ENCODE measurements around the gene ZBTB43.

The ZBTB43 gene

GRCh38 chr9:126860077-126860756, 55.4 kb downstream of the ZBTB43 start, which contains the start of gene ZBTB34:
Gene ZBTB34, plus strand, starts transcription at chr9:126860639. Its CDS starts 18,761 bp downstream, at chr9:126879400.
- DNase-seq: peak; percentile 87

DNA sequence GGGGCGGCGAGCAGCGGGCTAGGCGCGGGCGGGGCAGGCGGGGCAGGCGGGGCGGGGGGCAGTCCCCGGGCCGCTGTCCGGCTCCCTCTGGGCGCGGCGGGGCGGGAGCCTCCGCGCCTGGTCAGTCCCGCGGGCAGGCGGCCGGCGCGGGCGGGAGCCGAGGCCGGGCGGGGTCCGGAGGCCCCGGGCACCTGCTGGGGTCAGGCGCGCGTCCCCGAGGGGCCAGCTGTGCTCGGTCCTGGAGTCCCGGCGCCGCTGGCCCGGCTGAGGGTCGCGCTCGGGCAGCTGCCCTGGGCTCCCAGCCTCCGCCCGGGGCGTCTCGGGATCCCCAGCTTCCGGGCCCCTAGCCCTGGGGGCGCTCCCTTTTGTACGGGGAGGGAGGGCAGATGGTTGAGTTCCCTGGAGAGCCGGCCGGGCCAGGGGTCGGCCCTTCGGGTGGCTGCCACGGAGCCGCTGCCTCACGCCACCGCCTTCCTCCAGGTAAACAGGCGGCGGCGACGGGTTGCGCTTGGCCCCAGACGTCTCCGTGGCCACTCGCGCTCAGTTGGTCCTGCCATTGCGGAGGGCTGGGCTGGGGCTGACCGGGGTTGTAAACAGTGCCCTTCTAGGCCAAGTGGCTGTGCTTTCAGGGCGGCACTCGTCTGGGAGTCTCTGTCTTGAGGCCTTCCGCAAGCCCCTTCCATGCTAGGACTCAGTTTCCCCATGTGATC, 56.1 kb downstream of the ZBTB43 start:
- peak; percentile 37 for DNase-seq

GRCh38 chr9:126861707-126862103, 56.9 kb downstream of the ZBTB43 start:
- no peak for DNase-seq

- DNase-seq: no peak
Observed at GRCh38 chr9:126862104-126862761, 57.4 kb downstream of the ZBTB43 start.

- no peak for DNase-seq
Observed at GRCh38 chr9:126864771-126865170, 59.9 kb downstream of the ZBTB43 start.

- no peak for DNase-seq
Observed at GRCh38 chr9:126869368-126869767, 64.5 kb downstream of the ZBTB43 start.

DNA sequence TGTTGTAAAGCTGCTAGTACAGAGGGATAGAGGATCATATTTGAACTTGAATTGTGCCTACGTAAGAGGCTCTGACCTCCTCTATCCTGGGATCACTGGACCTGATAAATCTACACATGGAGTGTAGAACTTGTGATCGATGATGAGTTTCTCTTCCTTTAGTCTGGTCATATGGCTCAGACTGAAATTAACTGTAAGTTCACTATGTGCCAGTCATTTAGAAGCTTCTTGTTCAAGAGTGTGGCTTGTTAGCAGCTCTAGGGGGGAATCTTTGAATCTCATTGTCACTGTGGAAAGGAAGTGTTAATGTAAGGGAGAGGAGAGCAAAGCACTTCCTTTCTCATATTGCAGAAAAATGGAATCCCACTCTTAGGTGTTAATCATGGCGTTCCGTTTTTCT, 67.7 kb downstream of the ZBTB43 start:
- no peak for DNase-seq

GRCh38 chr9:126874546-126875314, 69.9 kb downstream of the ZBTB43 start:
- DNase-seq: no peak

DNA sequence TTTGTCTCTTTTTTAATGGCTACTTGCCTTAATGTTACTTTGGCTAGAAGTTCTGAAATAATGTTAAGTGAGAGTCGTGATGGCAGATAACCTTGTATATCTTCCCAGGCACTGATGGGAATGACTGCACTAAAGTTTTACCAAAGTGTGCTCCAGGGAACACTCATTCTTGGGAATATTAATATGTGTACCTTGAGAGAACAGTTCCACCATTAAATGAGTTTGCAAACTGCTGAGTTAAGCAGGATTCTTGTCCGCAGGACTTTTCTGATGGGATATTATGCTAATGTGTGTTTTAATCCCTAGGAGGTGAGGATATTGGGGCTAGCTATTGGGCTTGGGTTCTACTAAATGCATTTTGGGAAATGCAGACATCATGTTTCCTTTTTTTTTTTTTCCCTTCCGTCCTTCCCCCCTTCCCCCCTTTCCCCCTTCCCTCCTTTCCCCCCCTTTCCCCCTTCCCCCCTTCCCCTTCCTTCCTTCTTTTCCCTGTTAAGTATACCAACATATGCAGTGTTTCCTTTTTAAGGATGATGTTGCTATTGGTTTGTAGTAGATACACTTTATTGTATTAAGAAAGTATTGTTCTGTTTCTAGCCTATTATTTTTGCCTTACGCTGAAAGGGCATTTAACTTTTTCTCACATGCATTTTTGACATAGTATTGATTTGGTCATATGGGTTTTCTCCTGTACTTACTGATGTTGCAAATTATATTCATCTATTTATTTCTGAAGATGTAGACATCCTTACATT, 71.1 kb downstream of the ZBTB43 start:
- no peak for DNase-seq

DNA sequence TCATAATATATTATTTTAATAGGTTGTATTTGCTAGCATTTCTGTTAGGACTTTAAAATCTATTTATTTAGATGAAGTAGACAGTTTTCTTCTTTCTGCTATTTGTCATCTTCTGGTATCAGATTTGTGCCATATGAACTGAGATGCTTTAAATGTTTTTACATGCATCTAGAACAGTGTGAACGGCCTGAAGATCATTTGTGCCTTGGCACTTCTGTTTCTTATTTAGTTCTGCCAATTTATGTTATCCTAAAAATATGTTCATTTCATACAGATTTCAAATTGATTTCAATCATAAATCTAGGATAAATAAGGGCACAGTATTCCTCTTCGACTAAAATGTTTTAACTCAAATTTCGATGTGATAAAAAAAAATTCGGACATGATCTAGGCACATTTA, 71.7 kb downstream of the ZBTB43 start:
- DNase-seq: no peak

DNA sequence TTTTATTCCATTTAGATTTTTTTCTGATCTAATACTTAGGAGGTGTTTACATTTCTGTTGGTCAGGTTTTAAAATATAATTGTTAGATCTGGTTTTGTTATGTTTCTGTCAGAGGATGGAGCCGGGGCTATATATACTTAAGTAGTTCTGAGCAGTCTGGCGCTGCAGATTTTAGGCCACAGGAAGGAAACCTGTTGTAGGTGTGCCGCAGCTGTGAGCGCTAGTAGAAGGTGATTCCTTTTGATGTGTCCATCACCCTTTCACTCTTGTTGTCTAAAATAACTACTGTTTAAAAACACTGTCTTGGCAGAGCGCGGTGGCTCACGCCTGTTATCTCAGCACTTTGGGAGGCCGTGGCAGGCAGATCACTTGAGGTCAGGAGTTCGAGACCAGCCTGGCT, 72.6 kb downstream of the ZBTB43 start:
- no peak for DNase-seq

- DNase-seq: no peak
Observed at GRCh38 chr9:126879288-126879687, 74.4 kb downstream of the ZBTB43 start.

- DNase-seq: no peak
Observed at GRCh38 chr9:126880226-126880946, 75.5 kb downstream of the ZBTB43 start.

DNA sequence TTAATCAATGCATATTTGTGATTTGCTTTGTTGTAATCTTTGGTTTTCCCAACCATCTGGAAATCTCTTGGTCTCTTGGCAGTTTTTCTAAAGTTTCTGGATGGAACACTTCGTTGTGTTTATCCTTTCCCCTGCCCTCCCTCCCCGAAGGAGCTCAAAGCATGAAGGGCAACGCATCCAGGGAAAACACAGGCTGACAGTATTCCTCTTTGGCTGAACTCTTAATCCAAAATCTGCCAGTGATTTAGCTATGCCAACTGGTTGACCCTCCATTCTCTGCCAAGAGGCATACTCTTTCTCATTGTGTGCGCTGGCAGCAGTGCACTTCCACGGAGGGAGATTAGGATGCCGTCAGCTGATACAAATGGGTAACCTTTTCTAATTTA, 76.1 kb downstream of the ZBTB43 start:
- no peak for DNase-seq

DNA sequence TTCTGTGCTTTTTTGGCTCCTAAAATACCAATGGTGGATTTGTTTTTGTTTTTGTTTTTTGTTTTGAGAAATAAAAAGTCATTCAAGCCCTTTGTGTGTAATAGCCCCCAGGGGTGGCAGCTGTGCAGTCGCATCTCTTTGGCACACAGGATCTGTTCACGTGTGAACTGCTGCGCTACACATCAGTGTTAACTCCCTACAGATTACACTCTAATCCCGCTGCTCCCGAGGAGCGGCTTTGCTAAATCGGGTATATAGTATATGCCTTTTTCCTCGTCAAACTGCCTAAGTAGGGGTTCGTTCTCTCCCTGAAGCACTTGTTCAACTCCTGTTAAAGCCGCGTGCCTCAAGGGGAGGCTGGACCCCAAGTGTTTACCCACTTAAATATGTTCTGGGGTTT, 77.9 kb downstream of the ZBTB43 start:
- no peak for DNase-seq

GRCh38 chr9:126883636-126884035, 78.8 kb downstream of the ZBTB43 start:
- DNase-seq: no peak

DNA sequence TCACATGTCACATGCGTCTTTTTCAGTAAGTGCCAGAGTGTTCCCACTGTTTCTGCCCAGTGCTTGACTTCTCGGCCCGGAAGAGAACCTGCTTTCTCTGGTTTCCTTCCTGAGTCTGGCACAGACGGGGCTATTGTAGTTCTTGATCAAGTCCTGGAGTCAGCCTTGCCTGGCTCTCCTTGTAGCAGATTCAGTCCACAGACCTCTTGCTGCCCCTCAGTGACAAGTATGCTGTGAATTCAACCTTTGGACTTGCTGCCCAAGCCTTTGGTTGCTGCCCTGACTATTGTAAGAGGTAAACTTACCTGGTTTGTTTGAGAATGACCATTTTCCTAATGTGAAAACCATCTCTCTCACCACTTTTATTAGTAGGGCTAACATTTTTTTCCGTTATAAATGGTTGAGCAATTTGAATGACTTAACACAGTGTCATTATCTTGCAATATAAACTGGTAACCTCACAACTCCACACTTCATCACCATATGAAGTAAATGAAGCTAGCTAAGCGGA, 80.3 kb downstream of the ZBTB43 start:
- DNase-seq: no peak

GRCh38 chr9:126886034-126886822, 81.4 kb downstream of the ZBTB43 start:
- no peak for DNase-seq

GRCh38 chr9:126886897-126887296, 82.1 kb downstream of the ZBTB43 start:
- no peak for DNase-seq

All from activated T-cell treated with anti-CD3 and anti-CD28 coated beads, Interleukin-2, amount 50 U/mL, for 1 hour (primary cell).